Heart left ventricle (tissue), 16 donors: Measurements from ENCODE around the gene TMC4. TPM values are rescaled to one million over a fixed set of nuclear protein-coding genes. Genes with fewer than 3 reads are reported as not detected.

Experiments used
- ATAC-seq, 4 donors: fragments of 200-7000 bp; cut with Tn5 transposase; one replicate each; pipeline ENCODE4 v1.9.1; 2020 to 2022; ENCODE audit warnings: moderate library complexity in 4 of 4, mild to moderate bottlenecking in 3 of 4, moderate number of reproducible peaks in 1 of 4
- DNase-seq, 5 donors: peaks; one replicate each; pipeline ENCODE4 v3.0.0-alpha.2; 2020
- H3K27ac ChIP-seq, 12 donors: fragments of 200-600 bp; sonication (generic) in 4 of 12; one replicate each; pipeline versions ENCODE4 v1.5.0 to v1.8.0; 2016 to 2022; ENCODE audit warnings: mild to moderate bottlenecking in 2 of 12
- H3K27me3 ChIP-seq, 9 donors: fragments of 200-600 bp; sonication (generic) in 2 of 9; one replicate each; pipeline versions ENCODE4 v1.5.1 to v1.8.0; 2016 to 2022; ENCODE audit warnings: mild to moderate bottlenecking in 3 of 9
- H3K36me3 ChIP-seq, 9 donors: fragments of 200-600 bp; sonication (generic) in 2 of 9; one replicate each; pipeline versions ENCODE4 v1.5.0 to v1.8.0; 2018 to 2022; ENCODE audit warnings: mild to moderate bottlenecking in 2 of 9
- H3K4me1 ChIP-seq, 12 donors: fragments of 200-600 bp; sonication (generic) in 4 of 12; one replicate each; pipeline versions ENCODE4 v1.5.0 to v1.8.0; 2016 to 2022; ENCODE audit warnings: mild to moderate bottlenecking in 3 of 12
- H3K4me3 ChIP-seq, 12 donors: fragments of 200-600 bp; sonication (generic) in 4 of 12; one replicate each; pipeline versions ENCODE4 v1.5.0 to v1.8.0; 2017 to 2022; ENCODE audit warnings: mild to moderate bottlenecking in 9 of 12, moderate library complexity in 4 of 12
- H3K9me3 ChIP-seq, 12 donors: fragments of 200-600 bp; sonication (generic) in 4 of 12; one replicate each; pipeline versions ENCODE4 v1.5.0 to v1.8.0; 2016 to 2022; ENCODE audit warnings: mild to moderate bottlenecking in 1 of 12
- CTCF ChIP-seq, 12 donors: fragments of 200-600 bp; sonication (generic) in 4 of 12; IDR thresholded peaks; one replicate each; pipeline versions ENCODE4 v1.5.0 to v1.8.0; 2018 to 2022; ENCODE audit warnings: antibody characterized with exemption in 12 of 12, mild to moderate bottlenecking in 5 of 12
- POLR2A ChIP-seq, 2 donors: fragments of 450-650 bp; IDR thresholded peaks; one replicate each; pipeline ENCODE4 v1.6.1; 2017; ENCODE audit warnings: antibody characterized with exemption in 2 of 2, mild to moderate bottlenecking in 2 of 2, moderate library complexity in 2 of 2
- WGBS, 4 donors: extraction: QIAGEN DNeasy Blood & Tissue Kit in 2 of 4; methylation state at CpG; one replicate each; pipeline versions ENCODE4 v1.1.5 to v1.1.7; 2013 to 2018; 5-methylcytosine and 5-hydroxymethylcytosine counted together
- intact Hi-C, 10 donors: fragments of 100-400 bp; cut with DNase I; formaldehyde crosslinking; loops; one replicate each; pipeline versions ENCODE4 v1.11.1 to v1.14.2; 2022
- polyA plus RNA-seq, 2 donors: library from polyadenylated mRNA; stranded (reverse); fragments of 200-250 nt; gene quantifications; one replicate each; pipeline ENCODE4 v1.2.3, GENCODE V29; 2013
- total RNA-seq, 9 donors: library from RNA; depleted of rRNA in 2 of 9; stranded (reverse); fragments of >200 nt in 2 of 9; fragmentation: NEBNext Ultra II Directional in 3 of 9; extraction: Animal tissue kit (Norgen Biotek cat#: 25700) in 3 of 9; gene quantifications; one replicate each; pipeline versions ENCODE4 v1.1.0 to v1.2.4, GENCODE V29; 2016 to 2023
- donor health status: ischemic (EF 13 %, LVEDD 7.1; RV severe dilation, severe dysfunction).
- donor health status: healthy with polysubstance abuse.
- donor health status: DM: no; HTN: yes; CAD: no.
- donor health status: DM: no; HTN: no; CAD: no.
- donor health status: ischemic (EF 25% LVEDD 6.9; RV normal size, moderate dysfunction).
- donor health status: ischemic (EF 25% LVEDD 5.7; RV mildly dilated, moderate dysfunction).
- donor health status: healthy.
- donor health status: DM: yes; HTN: yes; CAD: no.
- donor health status: ischemic (EF 35%, LVEDD 5.7; RV mildly dilated, moderate dysfunction).
- donor health status: nonischemic (EF 11% LVEDD 7.7; RV severe dilation, severe dysfunction).
- donor health status: DM: yes; HTN: yes; CAD: no.
- donor health status: PGD.
- donor health status: ischemic (EF 29% LVEDD 5.4; RV normal size, mild dysfunction).
- donor health status: nonischemic (EF 23%, LVEDD 6.1; RV moderate dilation, normal function).

Gene TMC4
- total and polyA plus RNA-seq, 11 donors = 0.58 to 4.5 (median 2.1) TPM; not detected in 1

GRCh38 chr19:54114340-54115108, 58.4 kb downstream of the TMC4 start:
- Histone ChIP-seq H3K27me3 (no peaks in the 10 kb centered on the region), H3K4me3 (peak overlapping the region; percentile 57 to 99 (median 80)), H3K9me3 (no peaks in the 10 kb centered on the region), H3K4me1 (peaks cover 4 to 26% (median 22%) of the 10 kb centered on the region in 12 donors), H3K36me3 (peaks cover 0 to 44% (median 32%) of the 10 kb centered on the region in 9 donors), H3K27ac (peak overlapping the region in 11 of 12 donors; percentile 82 to 95 (median 92))
- peak in 3 of 5 donors; percentile 49 to 56 (median 50) for DNase-seq
- TF ChIP-seq POLR2A (IDR thresholded peaks at IDR 0.05) (no peak), CTCF (IDR thresholded peaks at IDR 0.05) (no peak)
- peak; percentile 13 to 62 (median 35) for ATAC-seq
- intact Hi-C loops = loop anchor here in 3 of 10 donors (1.0 kb wide), 3 partner anchors 11 to 23 kb away; partner anchors contain the start of genes NDUFA3 (in 2 of the 3) and CNOT3 (in 1 of the 3)
- 12 to 42% (median 25%) methylated on average over 13 to 28 of the region's 28 CpGs for WGBS, 4 donors

Other genes with a start within 250 kb of the TMC4 start
- under 1 TPM in 5 of 9 donors, not detected in 4; 0.02 to 0.22 (median 0.10) TPM for gene CACNG8, start 210.2 kb downstream of the TMC4 start, total RNA-seq
- under 1 TPM; 0.06 to 0.15 TPM for gene CACNG8, start 210.2 kb downstream of the TMC4 start, polyA plus RNA-seq
- not detected for gene CACNG6, start 181.5 kb downstream of the TMC4 start, total RNA-seq
- not detected for gene CACNG6, start 181.5 kb downstream of the TMC4 start, polyA plus RNA-seq
- 1 to 10 TPM in 1 of 9 donors, under 1 TPM in 2, not detected in 6; 0.49 to 1.3 (median 0.86) TPM for gene VSTM1, start 109.3 kb downstream of the TMC4 start, total RNA-seq
- not detected for gene VSTM1, start 109.3 kb downstream of the TMC4 start, polyA plus RNA-seq
- not detected for gene TARM1, start 91.8 kb downstream of the TMC4 start, total RNA-seq
- gene TARM1, start 91.8 kb downstream of the TMC4 start, polyA plus RNA-seq = not detected
- 1 to 10 TPM in 3 of 9 donors, under 1 TPM in 5, not detected in 1; 0.35 to 9.8 (median 0.68) TPM for gene OSCAR, start 72.4 kb downstream of the TMC4 start, total RNA-seq
- gene OSCAR, start 72.4 kb downstream of the TMC4 start, polyA plus RNA-seq = 1 to 10 TPM in 1 of 2 donors, under 1 TPM in 1; 0.38 to 1.0 TPM
- gene NDUFA3, start 70.3 kb downstream of the TMC4 start, total RNA-seq = 100 to 1,000 TPM in 7 of 9 donors, 10 to 100 TPM in 2; 32.2 to 501 (median 299) TPM
- gene NDUFA3, start 70.3 kb downstream of the TMC4 start, polyA plus RNA-seq = 1,000 to 10,000 TPM in 1 of 2 donors, 100 to 1,000 TPM in 1; 154 to 1,519 TPM
- gene TFPT, start 57.5 kb downstream of the TMC4 start, total RNA-seq = 10 to 100 TPM in 8 of 9 donors, 1 to 10 TPM in 1; 9.6 to 23.1 (median 12.5) TPM
- 10 to 100 TPM; 26.0 to 26.5 TPM for gene TFPT, start 57.5 kb downstream of the TMC4 start, polyA plus RNA-seq
- gene PRPF31, start 57.4 kb downstream of the TMC4 start, total RNA-seq = 10 to 100 TPM; 30.0 to 58.4 (median 37.8) TPM
- gene PRPF31, start 57.4 kb downstream of the TMC4 start, polyA plus RNA-seq = 10 to 100 TPM; 42.0 to 57.6 TPM
- gene CNOT3, start 35.4 kb downstream of the TMC4 start, total RNA-seq = 10 to 100 TPM; 12.6 to 28.2 (median 18.5) TPM
- gene CNOT3, start 35.4 kb downstream of the TMC4 start, polyA plus RNA-seq = 10 to 100 TPM; 14.2 to 18.1 TPM
- 1 to 10 TPM; 5.4 to 8.7 (median 6.8) TPM for gene LENG1, start 13.4 kb downstream of the TMC4 start, total RNA-seq
- 10 to 100 TPM; 14.4 to 18.6 TPM for gene LENG1, start 13.4 kb downstream of the TMC4 start, polyA plus RNA-seq
- gene MBOAT7, start 16.4 kb upstream of the TMC4 start, total RNA-seq = 10 to 100 TPM; 11.3 to 37.3 (median 19.6) TPM
- gene MBOAT7, start 16.4 kb upstream of the TMC4 start, polyA plus RNA-seq = 10 to 100 TPM in 1 of 2 donors, 1 to 10 TPM in 1; 9.8 to 25.6 TPM
- gene TSEN34, start 18.1 kb upstream of the TMC4 start, total RNA-seq = 10 to 100 TPM; 13.2 to 48.9 (median 23.5) TPM
- gene TSEN34, start 18.1 kb upstream of the TMC4 start, polyA plus RNA-seq = 10 to 100 TPM; 10.2 to 35.1 TPM
- 100 to 1,000 TPM; 551 to 937 (median 684) TPM for gene RPS9, start 27.7 kb upstream of the TMC4 start, total RNA-seq
- 1,000 to 10,000 TPM; 1,306 to 2,068 TPM for gene RPS9, start 27.7 kb upstream of the TMC4 start, polyA plus RNA-seq
- gene LILRB3, start 49.8 kb upstream of the TMC4 start, total RNA-seq = 10 to 100 TPM in 2 of 9 donors, 1 to 10 TPM in 6, under 1 TPM in 1; 0.54 to 31.4 (median 3.8) TPM
- gene LILRB3, start 49.8 kb upstream of the TMC4 start, polyA plus RNA-seq = 1 to 10 TPM; 1.3 to 3.7 TPM
- 10 to 100 TPM in 1 of 9 donors, 1 to 10 TPM in 4, under 1 TPM in 4; 0.44 to 20.9 (median 1.3) TPM for gene LILRA6, start 69.6 kb upstream of the TMC4 start, total RNA-seq
- 1 to 10 TPM; 1.0 to 1.7 TPM for gene LILRA6, start 69.6 kb upstream of the TMC4 start, polyA plus RNA-seq
- gene LILRB5, start 84.1 kb upstream of the TMC4 start, total RNA-seq = 10 to 100 TPM in 2 of 9 donors, 1 to 10 TPM in 7; 1.8 to 22.2 (median 3.9) TPM
- gene LILRB5, start 84.1 kb upstream of the TMC4 start, polyA plus RNA-seq = 1 to 10 TPM; 1.4 to 4.0 TPM
- gene LILRB2, start 108.0 kb upstream of the TMC4 start, total RNA-seq = 10 to 100 TPM in 2 of 9 donors, 1 to 10 TPM in 6, under 1 TPM in 1; 0.83 to 43.6 (median 1.7) TPM
- 1 to 10 TPM; 1.2 to 2.7 TPM for gene LILRB2, start 108.0 kb upstream of the TMC4 start, polyA plus RNA-seq
- 10 to 100 TPM in 1 of 9 donors, 1 to 10 TPM in 6, under 1 TPM in 1, not detected in 1; 0.27 to 16.2 (median 1.5) TPM for gene LILRA5, start 140.0 kb upstream of the TMC4 start, total RNA-seq
- gene LILRA5, start 140.0 kb upstream of the TMC4 start, polyA plus RNA-seq = 1 to 10 TPM in 1 of 2 donors, under 1 TPM in 1; 0.19 to 4.7 TPM
- not detected for gene LILRA4, start 166.0 kb upstream of the TMC4 start, total RNA-seq
- not detected for gene LILRA4, start 166.0 kb upstream of the TMC4 start, polyA plus RNA-seq
- gene LAIR1, start 191.8 kb upstream of the TMC4 start, total RNA-seq = 100 to 1,000 TPM in 1 of 9 donors, 10 to 100 TPM in 1, 1 to 10 TPM in 7; 3.5 to 102 (median 5.4) TPM
- 1 to 10 TPM; 2.9 to 5.3 TPM for gene LAIR1, start 191.8 kb upstream of the TMC4 start, polyA plus RNA-seq
- 1 to 10 TPM in 5 of 9 donors, under 1 TPM in 4; 0.46 to 6.9 (median 1.1) TPM for gene TTYH1, start 242.3 kb upstream of the TMC4 start, total RNA-seq
- 1 to 10 TPM in 1 of 2 donors, under 1 TPM in 1; 0.85 to 1.8 TPM for gene TTYH1, start 242.3 kb upstream of the TMC4 start, polyA plus RNA-seq